MM.1S (cell line): Measurements from ENCODE around the gene TNFSF9.
"Not testable (repeated sequence)": the region's sequence is repeated elsewhere in the genome, so short reads cannot be mapped to it uniquely, and the experiment has no call there.

Experiments used
- DNase-seq: peaks from one replicate; pipeline ENCODE4 v3.0.0-alpha.2; 2015
- H2AFZ ChIP-seq: fragments of 300-600 bp; sonication (generic); 2 replicates; pipeline ENCODE4 v1.6.0; 2016; ENCODE audit warnings: antibody characterized with exemption, low read length
- H3F3A ChIP-seq: fragments of 300-600 bp; sonication (generic); 2 replicates; pipeline ENCODE4 v1.6.1; 2016; ENCODE audit warnings: mild to moderate bottlenecking, antibody characterized with exemption, low read length, moderate library complexity, mixed read lengths; ENCODE audit not compliant: insufficient read depth
- H3K27ac ChIP-seq: fragments of 300-600 bp; sonication (generic); 2 replicates; pipeline ENCODE4 v1.5.1; 2016; ENCODE audit warnings: mild to moderate bottlenecking, low read length
- H3K27me3 ChIP-seq: fragments of 300-600 bp; sonication (generic); replicated peaks from 2 replicates; pipeline ENCODE4 v1.6.0; 2016; ENCODE audit warnings: low read length; ENCODE audit not compliant: insufficient read depth
- H3K36me3 ChIP-seq: fragments of 300-600 bp; sonication (generic); replicated peaks from 2 replicates; pipeline ENCODE4 v1.6.1; 2016; ENCODE audit warnings: mild to moderate bottlenecking, low read length, mixed read lengths; ENCODE audit not compliant: insufficient read depth
- H3K4me1 ChIP-seq: fragments of 300-600 bp; sonication (generic); 2 replicates; pipeline ENCODE4 v1.6.1; 2016; ENCODE audit warnings: low read length, mixed read lengths
- H3K4me2 ChIP-seq: fragments of 300-600 bp; sonication (generic); 2 replicates; pipeline ENCODE4 v1.6.0; 2016; ENCODE audit warnings: low read depth, low read length
- H3K4me3 ChIP-seq: fragments of 300-600 bp; sonication (generic); 2 replicates; pipeline ENCODE4 v1.5.1; 2016; ENCODE audit warnings: low read length, mixed read lengths
- H3K79me2 ChIP-seq: fragments of 300-600 bp; sonication (generic); 2 replicates; pipeline ENCODE4 v1.6.1; 2016; ENCODE audit warnings: mixed run types, low read length, mixed read lengths
- H3K9ac ChIP-seq: fragments of 300-600 bp; sonication (generic); 2 replicates; pipeline ENCODE4 v1.6.1; 2016; ENCODE audit warnings: low read length, mixed read lengths
- H3K9me2 ChIP-seq: fragments of 300-600 bp; sonication (generic); replicated peaks from 2 replicates; pipeline ENCODE4 v1.6.1; 2016; ENCODE audit warnings: mild to moderate bottlenecking, low read length, mixed read lengths; ENCODE audit not compliant: insufficient read depth
- H3K9me3 ChIP-seq: fragments of 300-600 bp; sonication (generic); replicated peaks from 2 replicates; pipeline ENCODE4 v1.6.1; 2016; ENCODE audit warnings: mild to moderate bottlenecking, low read length, mixed read lengths; ENCODE audit not compliant: insufficient read depth
- H4K20me1 ChIP-seq: fragments of 300-600 bp; sonication (generic); 2 replicates; pipeline ENCODE4 v1.6.1; 2016; ENCODE audit warnings: mild to moderate bottlenecking, low read length, moderate library complexity, mixed read lengths; ENCODE audit not compliant: insufficient read depth
- EZH2 ChIP-seq: fragments of 300-600 bp; sonication (generic); optimal IDR thresholded peaks from 2 replicates; pipeline ENCODE3; 2017; ENCODE audit warnings: low read depth, mild to moderate bottlenecking, antibody characterized with exemption, low read length, mixed read lengths
- EZH2phosphoT487 ChIP-seq: fragments of 300-600 bp; sonication (generic); IDR thresholded peaks from 2 replicates; pipeline ENCODE4 v1.6.1; 2018; ENCODE audit warnings: antibody characterized with exemption, low read length
- TF ChIP-seq, protein P1 (sequence below): fragments of 300-600 bp; sonication (generic); IDR thresholded peaks from 2 replicates; pipeline ENCODE4 v1.5.1; 2016; ENCODE audit warnings: antibody characterized with exemption, low read length, mixed read lengths

TNFSF9 gene

DNA sequence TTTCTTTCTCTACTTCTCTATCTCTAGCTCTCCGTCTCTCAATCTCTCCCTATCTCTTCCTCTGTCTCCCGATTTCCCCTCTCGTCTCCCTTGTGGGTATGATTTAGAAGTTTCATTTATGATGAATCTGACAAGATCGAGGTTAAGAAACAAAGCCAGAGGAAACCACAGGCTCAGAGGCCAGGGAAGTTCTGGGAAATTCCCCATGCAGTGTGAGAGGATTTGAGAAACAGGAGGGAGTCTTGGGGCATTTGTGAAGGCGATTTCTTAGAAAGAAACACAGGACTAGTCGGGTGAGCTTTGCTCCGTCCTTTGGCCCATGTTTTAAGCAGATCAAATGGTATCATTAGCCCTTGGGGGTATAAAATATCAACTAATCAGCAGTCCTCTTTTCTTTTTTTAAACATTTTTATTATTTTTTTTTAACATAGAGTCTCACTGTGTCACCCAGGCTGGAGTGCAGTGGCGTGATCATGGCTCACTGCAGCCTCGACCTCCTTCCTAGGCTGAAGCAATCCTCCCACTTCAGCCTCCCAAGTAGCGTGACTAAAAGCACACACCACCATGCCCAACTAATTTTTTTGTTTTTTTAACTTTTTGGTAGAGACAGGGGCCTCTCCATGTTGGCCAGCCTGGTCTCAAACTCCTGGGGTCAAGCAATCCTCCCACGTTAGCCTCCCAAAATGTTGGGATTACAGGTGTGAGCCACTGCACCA, 25.8 kb downstream of the TNFSF9 start:
- no peak overlapping the region for H2AFZ ChIP-seq
- H3K27me3 ChIP-seq: peaks cover 2% of the 10 kb centered on the region; the same call in 1 of the 2 replicates
- H3K4me2 ChIP-seq: peak overlapping the region; percentile 26
- no peak overlapping the region for H3K4me3 ChIP-seq
- no peak overlapping the region for H3K27ac ChIP-seq
- peaks cover 4% of the 10 kb centered on the region; the same call in 1 of the 2 replicates for H3F3A ChIP-seq
- H3K9me3 ChIP-seq: no peaks in the 10 kb centered on the region
- no peak overlapping the region for H3K9ac ChIP-seq
- no peaks in the 10 kb centered on the region for H4K20me1 ChIP-seq
- H3K4me1 ChIP-seq: peaks cover 10% of the 10 kb centered on the region
- no peaks in the 10 kb centered on the region for H3K79me2 ChIP-seq
- no peaks in the 10 kb centered on the region for H3K9me2 ChIP-seq
- no peaks in the 10 kb centered on the region for H3K36me3 ChIP-seq
- no peak for DNase-seq
- TF ChIP-seq, protein P1, sequence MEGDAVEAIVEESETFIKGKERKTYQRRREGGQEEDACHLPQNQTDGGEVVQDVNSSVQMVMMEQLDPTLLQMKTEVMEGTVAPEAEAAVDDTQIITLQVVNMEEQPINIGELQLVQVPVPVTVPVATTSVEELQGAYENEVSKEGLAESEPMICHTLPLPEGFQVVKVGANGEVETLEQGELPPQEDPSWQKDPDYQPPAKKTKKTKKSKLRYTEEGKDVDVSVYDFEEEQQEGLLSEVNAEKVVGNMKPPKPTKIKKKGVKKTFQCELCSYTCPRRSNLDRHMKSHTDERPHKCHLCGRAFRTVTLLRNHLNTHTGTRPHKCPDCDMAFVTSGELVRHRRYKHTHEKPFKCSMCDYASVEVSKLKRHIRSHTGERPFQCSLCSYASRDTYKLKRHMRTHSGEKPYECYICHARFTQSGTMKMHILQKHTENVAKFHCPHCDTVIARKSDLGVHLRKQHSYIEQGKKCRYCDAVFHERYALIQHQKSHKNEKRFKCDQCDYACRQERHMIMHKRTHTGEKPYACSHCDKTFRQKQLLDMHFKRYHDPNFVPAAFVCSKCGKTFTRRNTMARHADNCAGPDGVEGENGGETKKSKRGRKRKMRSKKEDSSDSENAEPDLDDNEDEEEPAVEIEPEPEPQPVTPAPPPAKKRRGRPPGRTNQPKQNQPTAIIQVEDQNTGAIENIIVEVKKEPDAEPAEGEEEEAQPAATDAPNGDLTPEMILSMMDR: no peak
- TF ChIP-seq EZH2phosphoT487 (no peak), EZH2 (no peak)

DNA sequence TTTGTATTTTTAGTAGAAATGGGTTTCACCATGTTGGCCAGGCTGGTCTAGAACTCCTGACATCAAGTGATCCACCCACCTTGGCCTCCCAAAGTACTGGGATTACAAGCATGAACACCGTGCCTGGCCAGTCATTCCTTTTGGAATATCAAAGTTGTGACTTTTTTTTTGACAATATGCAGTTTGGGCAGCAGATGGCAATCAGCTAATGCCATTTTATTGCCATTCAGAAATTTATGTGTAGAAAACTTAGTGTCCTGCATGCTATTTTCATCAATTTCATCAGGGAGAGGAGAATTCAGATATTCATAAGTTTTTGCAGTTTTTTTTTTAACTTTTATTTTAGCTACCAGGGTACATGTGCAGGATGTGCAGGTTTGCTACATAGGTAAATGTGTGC, 31.6 kb downstream of the TNFSF9 start:
- not testable (repeated sequence) for H3K9me3 ChIP-seq, H3K9ac ChIP-seq, H3K4me3 ChIP-seq, DNase-seq, H3F3A ChIP-seq, H4K20me1 ChIP-seq, H3K9me2 ChIP-seq, H3K4me1 ChIP-seq, H3K27me3 ChIP-seq, H3K36me3 ChIP-seq, H3K27ac ChIP-seq, H3K79me2 ChIP-seq, H3K4me2 ChIP-seq, H2AFZ ChIP-seq
- TF ChIP-seq, protein P1: 0 out of 2 replicates have a peak, but pooled peaks have one; percentile 5

DNA sequence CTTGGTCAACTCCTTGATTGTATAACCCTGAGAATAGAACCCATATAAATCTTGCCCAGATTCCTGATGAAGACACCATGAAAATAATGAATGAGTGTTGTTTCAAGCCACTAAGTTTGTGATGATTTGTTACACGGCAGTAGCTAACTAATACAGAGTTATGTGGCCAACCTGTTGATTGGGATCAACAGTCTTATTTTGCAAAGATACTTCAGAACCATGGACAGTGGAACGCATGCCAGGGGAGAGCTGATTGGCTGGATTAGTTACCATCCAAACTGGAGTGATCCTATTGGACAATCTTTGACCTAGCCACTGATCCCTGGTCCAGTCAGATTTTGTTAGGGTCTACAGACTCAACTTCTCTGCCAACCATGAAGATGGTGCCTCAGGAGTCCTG, 33.6 kb downstream of the TNFSF9 start:
- Histone ChIP-seq H3K4me1 (no peaks in the 10 kb centered on the region), H3K9ac (no peak overlapping the region), H2AFZ (no peak overlapping the region), H3K9me3 (no peaks in the 10 kb centered on the region), H4K20me1 (no peaks in the 10 kb centered on the region), H3F3A (no peaks in the 10 kb centered on the region), H3K36me3 (no peaks in the 10 kb centered on the region), H3K27ac (no peak overlapping the region), H3K4me3 (no peak overlapping the region), H3K4me2 (no peak overlapping the region), H3K79me2 (no peaks in the 10 kb centered on the region), H3K27me3 (peaks cover 12% of the 10 kb centered on the region), H3K9me2 (no peaks in the 10 kb centered on the region)
- peak; percentile 75 for DNase-seq
- no peak for TF ChIP-seq EZH2
- no peak for TF ChIP-seq EZH2phosphoT487
- TF ChIP-seq, protein P1: no peak

DNA sequence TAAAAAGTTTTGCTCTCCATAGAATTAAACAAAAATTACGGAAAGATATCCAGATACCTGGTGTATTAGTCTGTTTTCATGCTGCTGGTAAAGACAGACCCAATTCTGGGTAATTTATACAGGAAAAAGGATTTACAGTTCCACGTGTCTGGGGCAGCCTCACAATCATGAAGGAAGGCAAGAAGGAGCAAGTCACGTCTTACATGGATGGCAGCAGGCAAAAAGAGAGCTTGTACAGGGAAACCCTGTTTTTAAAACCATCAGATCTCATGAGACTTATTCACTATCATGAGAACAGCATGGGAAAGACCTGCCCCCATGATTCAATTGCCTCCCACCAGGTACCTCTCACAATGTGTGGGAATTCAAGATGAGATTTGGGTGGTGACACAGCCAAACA, 35.9 kb downstream of the TNFSF9 start:
- H3K27me3 ChIP-seq: peaks cover 12% of the 10 kb centered on the region
- H3F3A ChIP-seq, H2AFZ ChIP-seq, H3K36me3 ChIP-seq, H4K20me1 ChIP-seq, H3K4me2 ChIP-seq, H3K9me2 ChIP-seq, H3K79me2 ChIP-seq, H3K4me3 ChIP-seq, H3K9ac ChIP-seq, H3K27ac ChIP-seq, H3K4me1 ChIP-seq, DNase-seq, H3K9me3 ChIP-seq: not testable (repeated sequence)
